Stomach (tissue), 4 donors: ENCODE measurements around the gene TNFRSF25.

Experiments
- CTCF ChIP-seq, 7 experiments: fragments of 450-650 bp in 4 of 7; fragments of 200-600 bp in 3 of 7; sonication (generic) in 3 of 7; IDR thresholded peaks; one replicate each; pipeline ENCODE4 v1.5.1; 2016 to 2019; ENCODE audit warnings: antibody characterized with exemption in 7 of 7, control low read depth in 2 of 7, mild to moderate bottlenecking in 1 of 7
- EP300 ChIP-seq: sonication (generic); formaldehyde crosslinking; IDR thresholded peaks from one replicate; pipeline ENCODE4 v1.6.1; 2017; ENCODE audit warnings: antibody characterized with exemption
- POLR2AphosphoS5 ChIP-seq, 3 donors: sonication (generic); formaldehyde crosslinking; IDR thresholded peaks; one replicate each; pipeline ENCODE4 v1.6.1; 2016; ENCODE audit warnings: antibody characterized with exemption in 3 of 3

GRCh38 chr1:6486433-6487011 lies 20.5 kb upstream of the TNFRSF25 start:
- no peak for TF ChIP-seq EP300
- TF ChIP-seq CTCF (IDR thresholded peaks at IDR 0.05) = peak in 5 of 7 experiments; percentile 57 to 86 (median 77)
- no peak for TF ChIP-seq POLR2AphosphoS5 (IDR thresholded peaks at IDR 0.05)
